HCT116 (cell line): ENCODE measurements around the gene WDR70. TPM values are rescaled to one million over a fixed set of nuclear protein-coding genes. Genes with fewer than 3 reads are reported as not detected.
A peak's percentile ranks its signal among the peaks of the same experiment; 100 is the strongest.

Experiments
- ATAC-seq: fragments of 200-7000 bp; cut with Tn5 transposase; 2 replicates; pipeline ENCODE4 v1.9.1; 2020; ENCODE audit warnings: mild to moderate bottlenecking, moderate library complexity
- BruUV-seq: library from RNA; stranded (reverse); fragments of 400-500 nt; replicated peaks from 2 replicates; lab custom pipeline; 2021; lab: Mats Ljungman, UMichigan
- CTCF ChIA-PET: fragments of 300-600 bp; sonication (Branson Sonifier 250); formaldehyde crosslinking; loops from one replicate; lab custom pipeline; 2021; ENCODE audit warnings: antibody characterized with exemption; lab: Charles Lee
- POLR2A ChIA-PET: fragments of 300-600, 350-600 bp; sonication (Branson Sonifier 250); formaldehyde crosslinking; loops from one replicate; lab custom pipeline; 2021; ENCODE audit warnings: antibody characterized with exemption; lab: Charles Lee
- RAD21 ChIA-PET, 2 experiments: fragments of 300-600 bp; sonication (Branson Sonifier 250); formaldehyde crosslinking; loops; one replicate each; lab custom pipeline; 2023; ENCODE audit warnings: low total read pairs in 2 of 2; ENCODE audit not compliant: uncharacterized antibody in 2 of 2, unreplicated experiment in 2 of 2, low non-redundant PET in 1 of 2; lab: Charles Lee
- DNase-seq: peaks from one replicate; pipeline ENCODE4 v3.0.0-alpha.2; 2010; ENCODE audit warnings: low read depth, low spot score
- H2AFZ ChIP-seq: fragments of 200-600 bp; shearing (Covaris generic), sonication (generic); 2 replicates; pipeline ENCODE4 v1.6.1; 2017; ENCODE audit warnings: low read depth, mixed run types, mixed read lengths, antibody characterized with exemption, low read length; ENCODE audit not compliant: poor library complexity, severe bottlenecking
- H3K27ac ChIP-seq: 2 replicates; pipeline ENCODE4 v1.5.1; 2012; ENCODE audit warnings: low read depth, low read length
- H3K27me3 ChIP-seq: fragments of 200-600 bp; sonication (generic); 2 replicates; pipeline ENCODE4 v1.6.1; 2016; ENCODE audit warnings: mixed run types, low read length, mixed read lengths; ENCODE audit not compliant: insufficient read depth
- H3K36me3 ChIP-seq, 2 experiments: fragments of 200-500 bp in 1 of 2; fragments of 200-600 bp in 1 of 2; sonication (Bioruptor generic) in 1 of 2; sonication (generic) in 1 of 2; 2 replicates each; pipeline versions ENCODE4 v1.5.1 to v1.6.1; 2014 to 2016; ENCODE audit warnings: low read length in 2 of 2, inconsistent platforms in 1 of 2, mixed read lengths in 1 of 2, mixed run types in 1 of 2; ENCODE audit not compliant: insufficient read depth in 2 of 2, control insufficient read depth in 1 of 2
- H3K4me1 ChIP-seq, 2 experiments: fragments of 200-600 bp in 1 of 2; sonication (generic) in 1 of 2; 2 replicates each; pipeline versions ENCODE4 v1.5.1 to v1.6.1; 2012 to 2017; ENCODE audit warnings: low read length in 2 of 2, inconsistent platforms in 1 of 2, mild to moderate bottlenecking in 1 of 2, mixed read lengths in 1 of 2, mixed run types in 1 of 2, moderate library complexity in 1 of 2; ENCODE audit not compliant: insufficient read depth in 2 of 2, control insufficient read depth in 1 of 2
- H3K4me2 ChIP-seq: fragments of 200-600 bp; sonication (generic); 2 replicates; pipeline ENCODE4 v1.6.1; 2017; ENCODE audit warnings: mixed run types, low read length, mixed read lengths
- H3K4me3 ChIP-seq, 2 experiments: fragments of 200-600 bp in 1 of 2; sonication (generic) in 1 of 2; replicated peaks in 1 of 2; 2 replicates each; pipeline ENCODE4 v1.5.1; 2011 to 2016; ENCODE audit warnings: low read length in 2 of 2, control low read depth in 1 of 2, low read depth in 1 of 2, mild to moderate bottlenecking in 1 of 2, mixed read lengths in 1 of 2, mixed run types in 1 of 2
- H3K79me2 ChIP-seq: fragments of 200-600 bp; sonication (generic); 2 replicates; pipeline ENCODE4 v1.6.1; 2017; ENCODE audit warnings: mild to moderate bottlenecking, mixed run types, low read length, moderate library complexity, mixed read lengths; ENCODE audit not compliant: insufficient read depth
- H3K9ac ChIP-seq: fragments of 200-600 bp; sonication (generic); 2 replicates; pipeline ENCODE4 v1.6.1; 2016; ENCODE audit warnings: low read length, mixed read lengths
- H3K9me2 ChIP-seq: fragments of 200-600 bp; sonication (generic), shearing (Covaris generic); 2 replicates; pipeline ENCODE4 v1.6.1; 2017; ENCODE audit warnings: mixed run types, mild to moderate bottlenecking, moderate library complexity; ENCODE audit not compliant: insufficient read depth
- H3K9me3 ChIP-seq, 2 experiments: fragments of 200-500 bp in 1 of 2; fragments of 200-600 bp in 1 of 2; sonication (Bioruptor generic) in 1 of 2; sonication (generic) in 1 of 2; 2 replicates each; pipeline ENCODE4 v1.6.1; 2014 to 2017; ENCODE audit warnings: low read length in 2 of 2, mixed read lengths in 2 of 2, inconsistent platforms in 1 of 2, low read depth in 1 of 2, mild to moderate bottlenecking in 1 of 2, mixed run types in 1 of 2, moderate library complexity in 1 of 2; ENCODE audit not compliant: control insufficient read depth in 1 of 2, insufficient read depth in 1 of 2
- H4K20me1 ChIP-seq: fragments of 200-600 bp; sonication (generic), shearing (Covaris generic); 2 replicates; pipeline ENCODE4 v1.6.1; 2017; ENCODE audit warnings: mixed run types, mild to moderate bottlenecking, moderate library complexity; ENCODE audit not compliant: insufficient read depth
- CBX3 ChIP-seq: IDR thresholded peaks from 2 replicates; pipeline ENCODE4 v1.6.1; 2012; ENCODE audit warnings: low read depth
- CEBPB ChIP-seq: IDR thresholded peaks from 2 replicates; pipeline ENCODE4 v1.6.1; 2012; ENCODE audit warnings: low read depth
- CTCF ChIP-seq, 3 experiments: fragments of 200-600 bp in 1 of 3; sonication (generic) in 1 of 3; IDR thresholded peaks in 2 of 3; conservative IDR thresholded peaks in 1 of 3; 2 replicates each; pipeline ENCODE4 v1.5.1; 2012 to 2017; ENCODE audit warnings: low read depth in 2 of 3, low read length in 2 of 3, antibody characterized with exemption in 1 of 3, borderline replicate concordance in 1 of 3, control low read depth in 1 of 3, mild to moderate bottlenecking in 1 of 3, mixed read lengths in 1 of 3, mixed run types in 1 of 3, moderate library complexity in 1 of 3; ENCODE audit not compliant: insufficient read depth in 1 of 3
- EGR1 ChIP-seq: IDR thresholded peaks from 2 replicates; pipeline ENCODE4 v1.6.1; 2012; ENCODE audit warnings: low read depth
- EZH2phosphoT487 ChIP-seq: fragments of 200-600 bp; IDR thresholded peaks from 2 replicates; pipeline ENCODE4 v1.6.1; 2018; ENCODE audit warnings: antibody characterized with exemption, borderline replicate concordance
- FOSL1 ChIP-seq: IDR thresholded peaks from 2 replicates; pipeline ENCODE4 v1.6.1; 2012; ENCODE audit warnings: low read depth
- JUND ChIP-seq: IDR thresholded peaks from 2 replicates; pipeline ENCODE4 v1.6.1; 2012
- MAX ChIP-seq: IDR thresholded peaks from 2 replicates; pipeline ENCODE4 v1.6.1; 2012
- POLR2A ChIP-seq: IDR thresholded peaks from 2 replicates; pipeline ENCODE4 v1.7.0; 2011; ENCODE audit warnings: borderline replicate concordance; ENCODE audit not compliant: insufficient read depth, insufficient read length; ENCODE audit errors: extremely low read depth
- POLR2AphosphoS5 ChIP-seq: IDR thresholded peaks from 2 replicates; pipeline ENCODE4 v1.6.1; 2011; ENCODE audit warnings: mild to moderate bottlenecking, low read depth, low read length, moderate library complexity
- RAD21 ChIP-seq: IDR thresholded peaks from 2 replicates; pipeline ENCODE4 v1.6.1; 2012; ENCODE audit warnings: low read depth, mild to moderate bottlenecking
- SIN3A ChIP-seq: IDR thresholded peaks from 2 replicates; pipeline ENCODE4 v1.6.1; 2012; ENCODE audit warnings: low read depth
- ZFX ChIP-seq: fragments of 450-650 bp; IDR thresholded peaks from 2 replicates; pipeline ENCODE4 v1.6.1; 2017
- ZNF274 ChIP-seq: fragments of 200-500 bp; sonication (Bioruptor generic); IDR thresholded peaks from 2 replicates; pipeline ENCODE4 v1.6.1; 2014; ENCODE audit warnings: mild to moderate bottlenecking, low read depth, low read length, inconsistent platforms
- intact Hi-C: fragments of 100-400 bp; cut with micrococcal nuclease; formaldehyde crosslinking; loops from 2 replicates; pipeline ENCODE4 v1.10.0; 2022
- total RNA-seq: library from RNA; stranded (reverse); gene quantifications from one replicate; pipeline ENCODE4 v1.2.1, GENCODE V29; 2021; ENCODE audit not compliant: unreplicated experiment

Gene WDR70
- total RNA-seq, 1 experiment from 2014 or later, result 31.1 TPM

GRCh38 chr5:37532976-37533740 lies 154.0 kb downstream of the WDR70 start:
- ChIA-PET POLR2A (interaction anchor here (0.7 kb wide), 1 partner anchor 20 kb away, joined by 3 read pairs; no protein-coding TSS in a partner anchor), CTCF (no interaction called here), RAD21 (no interaction called here)
- DNase-seq (peak; percentile 75), ATAC-seq (peak; percentile 87)
- Histone ChIP-seq H3K4me1 (peaks cover 25 to 33% of the 10 kb centered on the region in 2 experiments), H3K9ac (peak overlapping the region; percentile 21), H3K4me2 (peak overlapping the region; percentile 63), H3K27me3 (no peaks in the 10 kb centered on the region), H2AFZ (no peak overlapping the region), H3K4me3 (peak overlapping the region in 1 of 2 experiments; percentile 28; a peak in 1 of 4 replicates), H3K9me2 (no peaks in the 10 kb centered on the region), H3K36me3 (no peaks in the 10 kb centered on the region), H3K79me2 (0 out of 2 replicates have a peak, but pooled peaks cover 3% of the 10 kb centered on the region), H3K27ac (peak overlapping the region; percentile 73), H4K20me1 (no peaks in the 10 kb centered on the region), H3K9me3 (no peaks in the 10 kb centered on the region)
- intact Hi-C loops, result no loop called here
- TF ChIP-seq CEBPB (no peak), RAD21 (peak; percentile 46), FOSL1 (0 out of 2 replicates have a peak, but pooled peaks have one; percentile 23), CTCF (IDR thresholded peaks at IDR 0.05 in 2 of 3, conservative IDR thresholded peaks at IDR 0.05 in 1 of 3; ENCODE audit: borderline replicate concordance in 1 of 3, insufficient read depth in 1 of 3, low read depth in 2 of 3, low read length in 2 of 3) (peak in 1 of 3 experiments; percentile 12; a peak in 1 of 6 replicates)
- no TSS peak for BruUV-seq

- POLR2A ChIA-PET, result interaction anchor here (0.7 kb wide), 1 partner anchor 20 kb away, joined by 3 read pairs; no protein-coding TSS in a partner anchor
- RAD21 ChIA-PET, result no interaction called here
- Histone ChIP-seq H3K9me2 (no peaks in the 10 kb centered on the region), H2AFZ (no peak overlapping the region), H3K27me3 (no peaks in the 10 kb centered on the region), H3K9ac (0 out of 2 replicates have a peak overlapping the region, but pooled peaks have one; percentile 21), H3K9me3 (no peaks in the 10 kb centered on the region), H3K4me3 (peak overlapping the region in 1 of 2 experiments; percentile 28; a peak in 1 of 4 replicates), H3K27ac (peak overlapping the region; percentile 73), H3K4me1 (peaks cover 25 to 33% of the 10 kb centered on the region in 2 experiments), H3K79me2 (0 out of 2 replicates have a peak, but pooled peaks cover 3% of the 10 kb centered on the region), H3K4me2 (peak overlapping the region; percentile 63), H4K20me1 (no peaks in the 10 kb centered on the region), H3K36me3 (no peaks in the 10 kb centered on the region)
- CTCF ChIA-PET, result no interaction called here
- BruUV-seq, result no TSS peak
- ATAC-seq, result peak; percentile 78
- DNase-seq, result peak; percentile 71
- intact Hi-C loops, result no loop called here
- TF ChIP-seq EGR1, result no peak
- TF ChIP-seq SIN3A, result 0 out of 2 replicates have a peak, but pooled peaks have one; percentile 32
- TF ChIP-seq MAX, result no peak
- TF ChIP-seq CEBPB, result 0 out of 2 replicates have a peak, but pooled peaks have one; percentile 15
- TF ChIP-seq POLR2AphosphoS5, result no peak
- peak; percentile 77 for TF ChIP-seq CBX3
- TF ChIP-seq ZNF274, result no peak
- no peak for TF ChIP-seq POLR2A
- no peak for TF ChIP-seq RAD21
- TF ChIP-seq FOSL1, result peak; percentile 63; the same call in 1 of the 2 replicates
- no peak for TF ChIP-seq ZFX
- TF ChIP-seq JUND, result peak; percentile 57
- no peak for TF ChIP-seq CTCF (IDR thresholded peaks at IDR 0.05 in 2 of 3, conservative IDR thresholded peaks at IDR 0.05 in 1 of 3; ENCODE audit: borderline replicate concordance in 1 of 3, insufficient read depth in 1 of 3, low read depth in 2 of 3, low read length in 2 of 3)
- no peak for TF ChIP-seq EZH2phosphoT487
Measured at GRCh38 chr5:37533851-37534250, 154.7 kb downstream of the WDR70 start.
